Measurements from ENCODE around the gene GPALPP1.
"Not testable (repeated sequence)": the region's sequence is repeated elsewhere in the genome, so short reads cannot be mapped to it uniquely, and the experiment has no call there.

GPALPP1 gene

GRCh38 chr13:45007225-45007624, 17.9 kb downstream of the GPALPP1 start:
- no peak for DNase-seq (ENCODE audit: low spot score)

- no peak for DNase-seq (ENCODE audit: low spot score)
Observed at GRCh38 chr13:45007823-45008222, 18.5 kb downstream of the GPALPP1 start.

GRCh38 chr13:45011198-45011597, 21.9 kb downstream of the GPALPP1 start:
- no peak for DNase-seq (ENCODE audit: low spot score)

GRCh38 chr13:45015300-45015699, 26.0 kb downstream of the GPALPP1 start:
- peak; percentile 10 for DNase-seq (ENCODE audit: low spot score)

GRCh38 chr13:45016792-45017425, 27.6 kb downstream of the GPALPP1 start:
- no peak for DNase-seq (ENCODE audit: low spot score)

GRCh38 chr13:45019981-45020380, 30.6 kb downstream of the GPALPP1 start:
- DNase-seq (ENCODE audit: low spot score) = not testable (repeated sequence)

GRCh38 chr13:45021250-45021649, 31.9 kb downstream of the GPALPP1 start:
- no peak for DNase-seq (ENCODE audit: low spot score)

GRCh38 chr13:45024847-45025246, 35.5 kb downstream of the GPALPP1 start:
- no peak for DNase-seq (ENCODE audit: low spot score)

GRCh38 chr13:45034342-45034741, 45.0 kb downstream of the GPALPP1 start:
- DNase-seq (ENCODE audit: low spot score) = no peak

- DNase-seq (ENCODE audit: low spot score) = no peak
Observed at GRCh38 chr13:45036206-45036605, 46.9 kb downstream of the GPALPP1 start.

GRCh38 chr13:45040173-45040572, 50.8 kb downstream of the GPALPP1 start:
- DNase-seq (ENCODE audit: low spot score) = no peak

GRCh38 chr13:45040622-45041021, 51.3 kb downstream of the GPALPP1 start:
- DNase-seq (ENCODE audit: low spot score) = no peak

- DNase-seq (ENCODE audit: low spot score) = no peak
Observed at GRCh38 chr13:45042539-45042938, 53.2 kb downstream of the GPALPP1 start.

GRCh38 chr13:45046445-45046844, 57.1 kb downstream of the GPALPP1 start:
- DNase-seq (ENCODE audit: low spot score) = no peak

- DNase-seq (ENCODE audit: low spot score) = peak; percentile 83
Observed at GRCh38 chr13:45047394-45048310, 58.3 kb downstream of the GPALPP1 start.

- no peak for DNase-seq (ENCODE audit: low spot score)
Observed at GRCh38 chr13:45048890-45049407, 59.6 kb downstream of the GPALPP1 start.

GRCh38 chr13:45049478-45049877, 60.1 kb downstream of the GPALPP1 start:
- DNase-seq (ENCODE audit: low spot score) = no peak

GRCh38 chr13:45051315-45051714, 62.0 kb downstream of the GPALPP1 start:
- no peak for DNase-seq (ENCODE audit: low spot score)

GRCh38 chr13:45055198-45055901, 66.0 kb downstream of the GPALPP1 start:
- peak; percentile 90 for DNase-seq (ENCODE audit: low spot score)

- DNase-seq (ENCODE audit: low spot score) = no peak
Observed at GRCh38 chr13:45055902-45056648, 66.7 kb downstream of the GPALPP1 start.

- DNase-seq (ENCODE audit: low spot score) = no peak
Observed at GRCh38 chr13:45060062-45060461, 70.7 kb downstream of the GPALPP1 start.
